Karpas-422 (cell line): ENCODE results near the gene RPGR. TPM values are rescaled to one million over a fixed set of nuclear protein-coding genes. Genes with fewer than 3 reads are reported as not detected.

Experiments used
- DNase-seq: peaks from one replicate; pipeline ENCODE4 v3.0.0-alpha.2; 2015
- H2AFZ ChIP-seq: fragments of 200-600 bp; sonication (generic); 2 replicates; pipeline ENCODE4 v1.6.1; 2014; ENCODE audit warnings: antibody characterized with exemption, low read length, mixed read lengths
- H3K27ac ChIP-seq: fragments of 200-600 bp; sonication (generic); 2 replicates; pipeline ENCODE4 v1.5.1; 2014; ENCODE audit warnings: mild to moderate bottlenecking, low read length, moderate library complexity
- H3K27me3 ChIP-seq: fragments of 200-600 bp; sonication (generic); 2 replicates; pipeline ENCODE4 v1.6.1; 2014; ENCODE audit warnings: low read length, mixed read lengths
- H3K36me3 ChIP-seq: fragments of 200-600 bp; sonication (generic); 2 replicates; pipeline ENCODE4 v1.6.1; 2014; ENCODE audit warnings: low read length, mixed read lengths; ENCODE audit not compliant: insufficient read depth
- H3K4me1 ChIP-seq: fragments of 200-600 bp; sonication (generic); 2 replicates; pipeline ENCODE4 v1.6.1; 2014; ENCODE audit warnings: mild to moderate bottlenecking, low read length, mixed read lengths
- H3K4me2 ChIP-seq: fragments of 200-600 bp; sonication (generic); 2 replicates; pipeline ENCODE4 v1.6.1; 2014; ENCODE audit warnings: low read length, low read depth, mild to moderate bottlenecking; ENCODE audit not compliant: poor library complexity, severe bottlenecking
- H3K4me3 ChIP-seq: fragments of 200-600 bp; sonication (generic); 2 replicates; pipeline ENCODE4 v1.5.1; 2014; ENCODE audit warnings: mild to moderate bottlenecking, antibody characterized with exemption, low read length, mixed read lengths
- H3K79me2 ChIP-seq: fragments of 200-600 bp; sonication (generic); 2 replicates; pipeline ENCODE4 v1.6.1; 2014; ENCODE audit warnings: mild to moderate bottlenecking, low read length, mixed read lengths
- H3K9ac ChIP-seq: fragments of 200-600 bp; sonication (generic); 2 replicates; pipeline ENCODE4 v1.6.0; 2014; ENCODE audit warnings: low read length
- H3K9me2 ChIP-seq: fragments of 200-600 bp; sonication (generic), shearing (Covaris generic); replicated peaks from 2 replicates; pipeline ENCODE4 v1.6.0; 2014; ENCODE audit warnings: mild to moderate bottlenecking, low read length, moderate library complexity; ENCODE audit not compliant: insufficient read depth
- H3K9me3 ChIP-seq: fragments of 300-700, 200-600 bp; sonication (generic); 2 replicates; pipeline ENCODE4 v1.6.1; 2014; ENCODE audit warnings: low read length, mixed read lengths
- H4K20me1 ChIP-seq: fragments of 200-600 bp; sonication (generic); 2 replicates; pipeline ENCODE4 v1.6.1; 2014; ENCODE audit warnings: mild to moderate bottlenecking, antibody characterized with exemption, low read length, low read depth; ENCODE audit not compliant: insufficient read depth
- total RNA-seq: library from RNA; depleted of rRNA; stranded (reverse); fragments of >200 nt; shearing (Covaris generic); gene quantifications from 2 replicates; pipeline ENCODE4 v1.2.3, GENCODE V29; 2014; ENCODE audit warnings: low replicate concordance

The RPGR gene
- total RNA-seq, 1 experiment from 2014 or later = 23.9 TPM

- no peak overlapping the region for H3K4me3 ChIP-seq
- H3K4me1 ChIP-seq = peaks cover 13% of the 10 kb centered on the region
- DNase-seq = no peak
- no peaks in the 10 kb centered on the region for H3K27me3 ChIP-seq
- no peaks in the 10 kb centered on the region for H3K9me2 ChIP-seq
- H3K9ac ChIP-seq = no peak overlapping the region
- no peaks in the 10 kb centered on the region for H3K79me2 ChIP-seq
- H3K9me3 ChIP-seq = no peaks in the 10 kb centered on the region
- H3K4me2 ChIP-seq = no peak overlapping the region
- no peak overlapping the region for H3K27ac ChIP-seq
- no peaks in the 10 kb centered on the region for H4K20me1 ChIP-seq
- H2AFZ ChIP-seq = no peak overlapping the region
- H3K36me3 ChIP-seq = no peaks in the 10 kb centered on the region
These were observed 59.3 kb downstream of the RPGR start for GRCh38 chrX:38268011-38268410.

- H3K27ac ChIP-seq = no peak overlapping the region
- DNase-seq = no peak
- no peaks in the 10 kb centered on the region for H3K4me1 ChIP-seq
- no peak overlapping the region for H3K4me2 ChIP-seq
- no peaks in the 10 kb centered on the region for H4K20me1 ChIP-seq
- H3K9me2 ChIP-seq = no peaks in the 10 kb centered on the region
- H3K79me2 ChIP-seq = no peaks in the 10 kb centered on the region
- H3K9me3 ChIP-seq = no peaks in the 10 kb centered on the region
- no peak overlapping the region for H2AFZ ChIP-seq
- no peaks in the 10 kb centered on the region for H3K36me3 ChIP-seq
- H3K4me3 ChIP-seq = no peak overlapping the region
- H3K9ac ChIP-seq = no peak overlapping the region
- no peaks in the 10 kb centered on the region for H3K27me3 ChIP-seq
These were observed 64.3 kb downstream of the RPGR start for GRCh38 chrX:38262715-38263620.

DNA sequence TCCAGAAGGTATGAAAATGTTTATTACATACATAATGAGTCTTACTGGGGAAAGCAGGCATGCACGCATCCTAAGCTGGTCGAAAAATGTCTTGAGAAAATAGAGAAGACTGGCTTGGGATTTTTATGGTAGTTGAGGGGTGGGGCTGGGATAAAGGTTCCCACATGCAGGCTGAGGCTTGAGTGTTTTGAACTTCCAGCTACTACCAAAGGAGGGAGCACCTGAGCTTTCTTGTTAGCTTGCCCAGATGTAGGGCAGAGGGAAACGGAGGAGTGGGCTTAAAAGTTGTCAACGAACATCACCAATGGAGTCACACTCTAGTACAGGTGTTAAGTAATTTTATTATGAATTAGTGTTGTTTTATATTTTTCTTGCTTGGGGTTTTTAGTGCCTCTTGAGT, 67.1 kb downstream of the RPGR start:
- H3K4me1 ChIP-seq = no peaks in the 10 kb centered on the region
- H3K36me3 ChIP-seq = no peaks in the 10 kb centered on the region
- no peak overlapping the region for H3K27ac ChIP-seq
- H3K9me2 ChIP-seq = no peaks in the 10 kb centered on the region
- H3K9ac ChIP-seq = no peak overlapping the region
- no peak overlapping the region for H3K4me3 ChIP-seq
- DNase-seq = peak; percentile 68
- H2AFZ ChIP-seq = no peak overlapping the region
- H4K20me1 ChIP-seq = no peaks in the 10 kb centered on the region
- no peaks in the 10 kb centered on the region for H3K27me3 ChIP-seq
- no peaks in the 10 kb centered on the region for H3K9me3 ChIP-seq
- no peak overlapping the region for H3K4me2 ChIP-seq
- H3K79me2 ChIP-seq = no peaks in the 10 kb centered on the region

GRCh38 chrX:38256019-38256418, 71.3 kb downstream of the RPGR start:
- H3K9me3 ChIP-seq = no peaks in the 10 kb centered on the region
- H3K4me2 ChIP-seq = no peak overlapping the region
- no peak overlapping the region for H2AFZ ChIP-seq
- DNase-seq = no peak
- H3K4me3 ChIP-seq = no peak overlapping the region
- H3K27me3 ChIP-seq = no peaks in the 10 kb centered on the region
- H4K20me1 ChIP-seq = no peaks in the 10 kb centered on the region
- H3K9ac ChIP-seq = no peak overlapping the region
- H3K36me3 ChIP-seq = no peaks in the 10 kb centered on the region
- no peak overlapping the region for H3K27ac ChIP-seq
- no peaks in the 10 kb centered on the region for H3K79me2 ChIP-seq
- no peaks in the 10 kb centered on the region for H3K4me1 ChIP-seq
- H3K9me2 ChIP-seq = no peaks in the 10 kb centered on the region

- H3K4me2 ChIP-seq = no peak overlapping the region
These were observed 77.3 kb downstream of the RPGR start for GRCh38 chrX:38249965-38250364.

DNA sequence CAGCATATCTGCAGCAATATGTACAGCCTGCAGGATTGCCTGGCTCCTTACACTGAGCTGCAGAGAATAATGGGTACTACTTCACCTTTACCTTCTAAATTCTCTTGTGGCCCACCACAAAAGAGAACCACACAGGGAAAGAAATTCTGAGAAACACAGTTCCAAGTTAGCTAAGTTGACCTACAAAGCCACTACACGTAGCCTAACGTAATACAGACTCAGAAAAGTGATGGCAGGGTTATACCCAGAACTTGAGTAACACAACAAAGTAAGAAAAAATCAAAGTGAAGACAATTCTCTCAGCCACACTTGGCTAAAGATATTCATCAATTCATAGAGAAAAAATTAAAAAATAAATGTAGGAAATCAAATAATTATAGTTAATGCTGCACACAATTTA, 80.3 kb downstream of the RPGR start:
- H2AFZ ChIP-seq = no peak overlapping the region
- H3K36me3 ChIP-seq = no peaks in the 10 kb centered on the region
- no peak overlapping the region for H3K27ac ChIP-seq
- H4K20me1 ChIP-seq = no peaks in the 10 kb centered on the region
- H3K4me1 ChIP-seq = no peaks in the 10 kb centered on the region
- DNase-seq = no peak
- no peaks in the 10 kb centered on the region for H3K27me3 ChIP-seq
- H3K4me3 ChIP-seq = no peak overlapping the region
- H3K79me2 ChIP-seq = no peaks in the 10 kb centered on the region
- no peaks in the 10 kb centered on the region for H3K9me3 ChIP-seq
- H3K4me2 ChIP-seq = no peak overlapping the region
- H3K9ac ChIP-seq = no peak overlapping the region
- no peaks in the 10 kb centered on the region for H3K9me2 ChIP-seq

More at GRCh38 chrX:38249965-38250364, 77.3 kb downstream of the RPGR start:
- Histone ChIP-seq H3K79me2 (no peaks in the 10 kb centered on the region), H3K27me3 (no peaks in the 10 kb centered on the region), H3K4me3 (no peak overlapping the region), H3K9ac (no peak overlapping the region), H3K36me3 (no peaks in the 10 kb centered on the region), H2AFZ (no peak overlapping the region), H3K27ac (no peak overlapping the region), H3K9me2 (no peaks in the 10 kb centered on the region), H3K4me1 (no peaks in the 10 kb centered on the region), H4K20me1 (no peaks in the 10 kb centered on the region), H3K9me3 (no peaks in the 10 kb centered on the region)
- no peak for DNase-seq

DNA sequence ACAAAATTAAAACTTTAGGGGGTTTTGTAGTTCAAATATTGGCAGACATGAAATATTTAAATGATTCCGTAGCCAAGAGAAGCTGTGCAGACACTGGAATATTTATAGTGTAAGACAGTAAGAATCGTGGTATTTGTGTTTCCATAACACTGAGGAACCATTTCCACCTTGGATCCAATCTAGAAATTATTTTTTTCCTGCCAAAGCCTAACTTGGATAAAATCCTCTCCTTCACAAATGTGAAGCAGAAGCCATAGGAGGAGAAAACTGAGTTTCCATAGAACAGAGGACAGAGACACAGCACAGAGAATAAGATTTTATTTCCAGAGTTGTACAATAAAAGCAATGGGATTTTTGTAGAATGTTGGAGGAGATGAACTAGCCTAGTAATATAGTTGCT, 86.8 kb downstream of the RPGR start:
- H4K20me1 ChIP-seq = no peaks in the 10 kb centered on the region

DNA sequence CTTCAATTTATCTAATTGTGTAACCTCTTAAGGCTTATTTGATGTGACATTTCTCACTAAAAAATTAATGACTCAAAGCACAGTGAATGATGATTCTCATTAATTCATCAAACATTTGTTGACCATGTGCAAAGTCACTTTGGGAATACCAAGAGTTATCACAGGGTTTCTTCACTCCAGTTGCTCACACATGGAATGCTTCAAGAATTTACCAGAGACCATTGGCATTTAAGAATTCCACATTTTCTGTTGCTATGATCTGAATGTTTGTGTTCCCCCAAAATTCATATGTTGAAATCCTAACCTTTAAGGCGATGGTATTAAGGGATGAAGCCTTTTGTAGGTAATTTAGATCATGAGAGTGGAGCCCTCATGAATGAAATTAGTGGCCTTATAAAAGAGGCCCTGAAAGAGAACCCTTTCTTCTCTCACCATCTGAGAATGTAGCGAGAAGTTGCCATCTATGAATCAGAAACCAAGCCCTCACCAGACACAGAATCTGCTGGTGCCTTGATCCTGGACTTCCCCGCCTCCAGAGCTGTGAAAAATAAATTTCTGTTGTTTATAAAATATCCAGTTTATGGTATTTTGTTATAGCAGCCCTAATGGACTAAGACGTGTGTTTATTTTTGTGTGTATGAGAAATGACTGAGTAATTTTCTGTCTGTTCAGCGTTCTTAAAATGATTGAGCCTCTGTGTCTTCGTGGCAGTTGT, 90.3 kb downstream of the RPGR start:
- H3K4me2 ChIP-seq = no peak overlapping the region

More for the DNA sequence above, 86.8 kb downstream of the RPGR start:
- Histone ChIP-seq H3K79me2 (no peaks in the 10 kb centered on the region), H3K27me3 (no peaks in the 10 kb centered on the region), H2AFZ (no peak overlapping the region), H3K4me2 (no peak overlapping the region), H3K9ac (no peak overlapping the region), H3K9me2 (no peaks in the 10 kb centered on the region), H3K27ac (no peak overlapping the region), H3K36me3 (no peaks in the 10 kb centered on the region), H3K4me1 (no peaks in the 10 kb centered on the region), H3K4me3 (no peak overlapping the region), H3K9me3 (no peaks in the 10 kb centered on the region)
- no peak for DNase-seq

More for the DNA sequence above, 90.3 kb downstream of the RPGR start:
- Histone ChIP-seq H3K9me2 (no peaks in the 10 kb centered on the region), H3K27ac (no peak overlapping the region), H2AFZ (no peak overlapping the region), H3K4me1 (no peaks in the 10 kb centered on the region), H4K20me1 (no peaks in the 10 kb centered on the region), H3K9ac (no peak overlapping the region), H3K27me3 (no peaks in the 10 kb centered on the region), H3K4me3 (no peak overlapping the region), H3K9me3 (no peaks in the 10 kb centered on the region), H3K79me2 (no peaks in the 10 kb centered on the region), H3K36me3 (no peaks in the 10 kb centered on the region)
- DNase-seq = no peak
